Lower lobe of right lung (tissue), 2 donors: ENCODE measurements around the gene SEC16B. TPM values are rescaled to one million over a fixed set of nuclear protein-coding genes. Genes with fewer than 3 reads are reported as not detected.

Experiments
- ATAC-seq, 2 donors: fragments of 200-7000 bp; cut with Tn5 transposase; one replicate each; pipeline ENCODE4 v1.9.1; 2020 to 2022; ENCODE audit warnings: mild to moderate bottlenecking in 2 of 2, moderate library complexity in 2 of 2
- DNase-seq: peaks from one replicate; pipeline ENCODE4 v3.0.0-alpha.2; 2020
- H3K27ac ChIP-seq: fragments of 200-600 bp; one replicate; pipeline ENCODE4 v1.8.0; 2022
- H3K27me3 ChIP-seq: fragments of 200-600 bp; one replicate; pipeline ENCODE4 v1.8.0; 2022; ENCODE audit warnings: low read depth
- H3K36me3 ChIP-seq: fragments of 200-600 bp; one replicate; pipeline ENCODE4 v1.8.0; 2022; ENCODE audit warnings: mild to moderate bottlenecking
- H3K4me1 ChIP-seq: fragments of 200-600 bp; one replicate; pipeline ENCODE4 v1.8.0; 2022
- H3K4me3 ChIP-seq: fragments of 200-600 bp; one replicate; pipeline ENCODE4 v1.8.0; 2022; ENCODE audit warnings: mild to moderate bottlenecking
- H3K9me3 ChIP-seq: fragments of 200-600 bp; one replicate; pipeline ENCODE4 v1.8.0; 2022
- intact Hi-C: fragments of 100-400 bp; cut with DNase I; formaldehyde crosslinking; loops from one replicate; pipeline ENCODE4 v1.11.0; 2022
- total RNA-seq: library from RNA; stranded (reverse); fragmentation: NEBNext Ultra II Directional; extraction: Animal tissue kit (Norgen Biotek cat#: 25700); gene quantifications from one replicate; pipeline ENCODE4 v1.2.1, GENCODE V29; 2021
- TF ChIP-seq, protein P1 (sequence below): fragments of 200-600 bp; IDR thresholded peaks from one replicate; pipeline ENCODE4 v1.8.0; 2022; ENCODE audit warnings: antibody characterized with exemption, mild to moderate bottlenecking
- donor health status: DM: no; HTN: yes; CAD: no; lungs with severe emphysema.

The SEC16B gene
- total RNA-seq, 1 donor from 2014 or later = 1.9 TPM

DNA sequence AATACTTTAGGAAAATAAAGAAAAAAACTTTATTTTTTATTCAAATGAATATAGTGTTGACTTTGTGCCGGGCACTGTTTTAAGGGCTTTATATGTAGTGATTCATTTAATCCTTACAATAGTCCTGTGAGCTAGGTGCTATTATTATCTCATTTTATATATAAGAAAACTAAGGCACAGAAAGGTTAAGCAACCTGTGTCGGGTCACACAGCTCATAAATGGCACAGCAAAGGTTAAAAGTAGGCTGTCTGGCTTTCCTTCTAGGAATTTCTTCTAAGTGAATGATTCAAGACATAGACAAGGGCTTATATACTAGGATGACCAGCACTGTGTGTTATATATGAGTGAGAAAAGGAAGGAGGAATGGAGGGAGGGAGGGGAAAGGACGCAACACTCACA, 35.4 kb downstream of the SEC16B start:
- H3K4me1 ChIP-seq = no peaks in the 10 kb centered on the region
- intact Hi-C loops = no loop called here
- no peak overlapping the region for H3K27ac ChIP-seq
- peaks cover 61% of the 10 kb centered on the region for H3K36me3 ChIP-seq
- H3K9me3 ChIP-seq = no peaks in the 10 kb centered on the region
- DNase-seq = no peak
- no peaks in the 10 kb centered on the region for H3K27me3 ChIP-seq
- no peak for ATAC-seq
- TF ChIP-seq, protein P1, sequence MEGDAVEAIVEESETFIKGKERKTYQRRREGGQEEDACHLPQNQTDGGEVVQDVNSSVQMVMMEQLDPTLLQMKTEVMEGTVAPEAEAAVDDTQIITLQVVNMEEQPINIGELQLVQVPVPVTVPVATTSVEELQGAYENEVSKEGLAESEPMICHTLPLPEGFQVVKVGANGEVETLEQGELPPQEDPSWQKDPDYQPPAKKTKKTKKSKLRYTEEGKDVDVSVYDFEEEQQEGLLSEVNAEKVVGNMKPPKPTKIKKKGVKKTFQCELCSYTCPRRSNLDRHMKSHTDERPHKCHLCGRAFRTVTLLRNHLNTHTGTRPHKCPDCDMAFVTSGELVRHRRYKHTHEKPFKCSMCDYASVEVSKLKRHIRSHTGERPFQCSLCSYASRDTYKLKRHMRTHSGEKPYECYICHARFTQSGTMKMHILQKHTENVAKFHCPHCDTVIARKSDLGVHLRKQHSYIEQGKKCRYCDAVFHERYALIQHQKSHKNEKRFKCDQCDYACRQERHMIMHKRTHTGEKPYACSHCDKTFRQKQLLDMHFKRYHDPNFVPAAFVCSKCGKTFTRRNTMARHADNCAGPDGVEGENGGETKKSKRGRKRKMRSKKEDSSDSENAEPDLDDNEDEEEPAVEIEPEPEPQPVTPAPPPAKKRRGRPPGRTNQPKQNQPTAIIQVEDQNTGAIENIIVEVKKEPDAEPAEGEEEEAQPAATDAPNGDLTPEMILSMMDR = no peak
- no peak overlapping the region for H3K4me3 ChIP-seq

GRCh38 chr1:177933881-177934280, 36.0 kb downstream of the SEC16B start:
- no peaks in the 10 kb centered on the region for H3K4me1 ChIP-seq
- H3K36me3 ChIP-seq = peaks cover 57% of the 10 kb centered on the region
- H3K9me3 ChIP-seq = no peaks in the 10 kb centered on the region
- DNase-seq (no peak), ATAC-seq (no peak)
- no peaks in the 10 kb centered on the region for H3K27me3 ChIP-seq
- no peak overlapping the region for H3K4me3 ChIP-seq
- H3K27ac ChIP-seq = no peak overlapping the region
- intact Hi-C loops = no loop called here
- TF ChIP-seq, protein P1 = no peak

GRCh38 chr1:177932123-177932522, 37.7 kb downstream of the SEC16B start:
- Histone ChIP-seq H3K27me3 (no peaks in the 10 kb centered on the region), H3K9me3 (no peaks in the 10 kb centered on the region), H3K4me3 (no peak overlapping the region), H3K27ac (no peak overlapping the region), H3K36me3 (peaks cover 57% of the 10 kb centered on the region), H3K4me1 (no peaks in the 10 kb centered on the region)
- no peak for DNase-seq
- TF ChIP-seq, protein P1 = no peak
- ATAC-seq = no peak
- intact Hi-C loops = no loop called here

GRCh38 chr1:177928952-177929351, 40.9 kb downstream of the SEC16B start:
- Histone ChIP-seq H3K36me3 (peaks cover 32% of the 10 kb centered on the region), H3K4me3 (no peak overlapping the region), H3K4me1 (no peaks in the 10 kb centered on the region), H3K27me3 (no peaks in the 10 kb centered on the region), H3K9me3 (no peaks in the 10 kb centered on the region), H3K27ac (no peak overlapping the region)
- ATAC-seq (no peak), DNase-seq (no peak)
- intact Hi-C loops = no loop called here
- TF ChIP-seq, protein P1 = no peak

GRCh38 chr1:177928194-177928593, 41.7 kb downstream of the SEC16B start:
- intact Hi-C loops = no loop called here
- H3K36me3 ChIP-seq = peaks cover 28% of the 10 kb centered on the region

More at GRCh38 chr1:177928194-177928593, 41.7 kb downstream of the SEC16B start:
- no peaks in the 10 kb centered on the region for H3K9me3 ChIP-seq
- TF ChIP-seq, protein P1 = no peak
- DNase-seq = no peak
- no peak for ATAC-seq
- H3K27me3 ChIP-seq = no peaks in the 10 kb centered on the region
- H3K27ac ChIP-seq = no peak overlapping the region
- H3K4me3 ChIP-seq = no peak overlapping the region
- H3K4me1 ChIP-seq = no peaks in the 10 kb centered on the region
